Transverse colon (tissue), 4 donors: Measurements from ENCODE around the gene SSBP2.

Experiments used
- CTCF ChIP-seq, 5 experiments: fragments of 200-600 bp in 3 of 5; fragments of 450-650 bp in 2 of 5; sonication (generic) in 3 of 5; IDR thresholded peaks; 1 replicate in 2 of 5; 2 replicates in 3 of 5; pipeline ENCODE4 v1.5.1; 2016 to 2017; ENCODE audit warnings: antibody characterized with exemption in 5 of 5, inconsistent platforms in 3 of 5, mild to moderate bottlenecking in 2 of 5, moderate library complexity in 1 of 5
- EP300 ChIP-seq: sonication (generic); formaldehyde crosslinking; IDR thresholded peaks from one replicate; pipeline ENCODE4 v1.6.1; 2017; ENCODE audit warnings: antibody characterized with exemption, low read depth
- POLR2A ChIP-seq: fragments of 450-650 bp; IDR thresholded peaks from one replicate; pipeline ENCODE4 v1.6.1; 2016; ENCODE audit warnings: antibody characterized with exemption, mild to moderate bottlenecking, moderate library complexity
- POLR2AphosphoS5 ChIP-seq, 3 donors: sonication (generic); formaldehyde crosslinking; IDR thresholded peaks; one replicate each; pipeline ENCODE4 v1.6.1; 2016; ENCODE audit warnings: antibody characterized with exemption in 3 of 3

- TF ChIP-seq CTCF (IDR thresholded peaks at IDR 0.05) (no peak), POLR2A (no peak), EP300 (no peak), POLR2AphosphoS5 (IDR thresholded peaks at IDR 0.05) (no peak)
Measured at GRCh38 chr5:81604193-81604592, 146.7 kb downstream of the SSBP2 start.
